ENCODE results near the gene SHPK.

Gene SHPK

GRCh38 chr17:3636908-3637373, 891 bp upstream of the SHPK start:
- peak overlapping the region; percentile 93 for H3K27ac ChIP-seq (replicated peaks)
- no peaks in the 10 kb centered on the region for H3K27me3 ChIP-seq (ENCODE audit: insufficient read depth, poor library complexity, severe bottlenecking)
- TF ChIP-seq CTCF (IDR thresholded peaks at IDR 0.05; ENCODE audit: insufficient read depth, low read length) (no peak), REST (IDR thresholded peaks at IDR 0.05; ENCODE audit: insufficient replicate concordance, low read depth) (no peak), GABPA (IDR thresholded peaks at IDR 0.05; ENCODE audit: low read depth) (no peak), POLR2AphosphoS5 (IDR thresholded peaks at IDR 0.05; ENCODE audit: low read depth) (no peak), SPI1 (IDR thresholded peaks at IDR 0.05; ENCODE audit: borderline replicate concordance, low read depth) (no peak)
- DNase-seq (ENCODE audit: low read depth in 1 of 2, low spot score in 1 of 2), result no peak
- peak overlapping the region; percentile 80 for H3K4me3 ChIP-seq (replicated peaks; ENCODE audit: insufficient read depth, low read length)

- DNase-seq (ENCODE audit: low read depth in 1 of 2, low spot score in 1 of 2), result no peak
- peak overlapping the region; percentile 93 for H3K27ac ChIP-seq (replicated peaks)
- no peaks in the 10 kb centered on the region for H3K27me3 ChIP-seq (ENCODE audit: insufficient read depth, poor library complexity, severe bottlenecking)
- TF ChIP-seq SPI1 (IDR thresholded peaks at IDR 0.05; ENCODE audit: borderline replicate concordance, low read depth) (no peak), CTCF (IDR thresholded peaks at IDR 0.05; ENCODE audit: insufficient read depth, low read length) (no peak), REST (IDR thresholded peaks at IDR 0.05; ENCODE audit: insufficient replicate concordance, low read depth) (no peak), POLR2AphosphoS5 (IDR thresholded peaks at IDR 0.05; ENCODE audit: low read depth) (no peak), GABPA (IDR thresholded peaks at IDR 0.05; ENCODE audit: low read depth) (no peak)
- peak overlapping the region; percentile 80 for H3K4me3 ChIP-seq (replicated peaks; ENCODE audit: insufficient read depth, low read length)
These were observed 436 bp downstream of the SHPK start for GRCh38 chr17:3635474-3636153.

- no peak for DNase-seq (ENCODE audit: low read depth in 1 of 2, low spot score in 1 of 2)
- TF ChIP-seq POLR2AphosphoS5 (IDR thresholded peaks at IDR 0.05; ENCODE audit: low read depth) (no peak), CTCF (IDR thresholded peaks at IDR 0.05; ENCODE audit: insufficient read depth, low read length) (no peak), SPI1 (IDR thresholded peaks at IDR 0.05; ENCODE audit: borderline replicate concordance, low read depth) (no peak), GABPA (IDR thresholded peaks at IDR 0.05; ENCODE audit: low read depth) (no peak), REST (IDR thresholded peaks at IDR 0.05; ENCODE audit: insufficient replicate concordance, low read depth) (no peak)
- no peaks in the 10 kb centered on the region for H3K27me3 ChIP-seq (ENCODE audit: insufficient read depth, poor library complexity, severe bottlenecking)
- no peak overlapping the region for H3K27ac ChIP-seq (replicated peaks)
- no peak overlapping the region for H3K4me3 ChIP-seq (replicated peaks; ENCODE audit: insufficient read depth, low read length)
These were observed 3.8 kb downstream of the SHPK start for GRCh38 chr17:3632287-3632686.
